ENCODE data around the gene NUBPL.

- TF ChIP-seq POLR2A (IDR thresholded peaks at IDR 0.05; ENCODE audit: low read length) (no peak), GATA1 (IDR thresholded peaks at IDR 0.05; ENCODE audit: low read depth, low read length) (no peak)
Observed at GRCh38 chr14:31678421-31679249, 117.4 kb downstream of the NUBPL start.
